ENCODE results near the gene XRN1.

XRN1 gene

GRCh38 chr3:142332390-142332789 lies 115.4 kb downstream of the XRN1 start:
- TF ChIP-seq TAF1 (IDR thresholded peaks at IDR 0.05; ENCODE audit: low read depth) (no peak), CEBPB (IDR thresholded peaks at IDR 0.05) (no peak), EP300 (IDR thresholded peaks at IDR 0.05; ENCODE audit: borderline replicate concordance) (no peak), MAX (IDR thresholded peaks at IDR 0.05) (no peak), USF1 (IDR thresholded peaks at IDR 0.05) (no peak), CREB1 (IDR thresholded peaks at IDR 0.05; ENCODE audit: low read depth) (no peak), EGR1 (IDR thresholded peaks at IDR 0.05) (no peak), RAD21 (IDR thresholded peaks at IDR 0.05; ENCODE audit: low read depth) (no peak), ZBTB7A (IDR thresholded peaks at IDR 0.05; ENCODE audit: low read depth) (no peak), YY1 (IDR thresholded peaks at IDR 0.05; ENCODE audit: low read depth) (no peak), REST (IDR thresholded peaks at IDR 0.05; ENCODE audit: low read depth) (no peak), FOXM1 (IDR thresholded peaks at IDR 0.05; ENCODE audit: borderline replicate concordance, low read depth) (no peak), NFIC (IDR thresholded peaks at IDR 0.05) (no peak), TCF12 (IDR thresholded peaks at IDR 0.05; ENCODE audit: low read depth) (no peak), TEAD4 (IDR thresholded peaks at IDR 0.05) (no peak)

GRCh38 chr3:142319912-142320311 lies 127.9 kb downstream of the XRN1 start:
- TF ChIP-seq CREB1 (IDR thresholded peaks at IDR 0.05; ENCODE audit: low read depth) (no peak), ZBTB7A (IDR thresholded peaks at IDR 0.05; ENCODE audit: low read depth) (no peak), CEBPB (IDR thresholded peaks at IDR 0.05) (no peak), FOXM1 (IDR thresholded peaks at IDR 0.05; ENCODE audit: borderline replicate concordance, low read depth) (no peak), USF1 (IDR thresholded peaks at IDR 0.05) (no peak), NFIC (IDR thresholded peaks at IDR 0.05) (no peak), TAF1 (IDR thresholded peaks at IDR 0.05; ENCODE audit: low read depth) (no peak), EP300 (IDR thresholded peaks at IDR 0.05; ENCODE audit: borderline replicate concordance) (no peak), REST (IDR thresholded peaks at IDR 0.05; ENCODE audit: low read depth) (no peak), TCF12 (IDR thresholded peaks at IDR 0.05; ENCODE audit: low read depth) (no peak), MAX (IDR thresholded peaks at IDR 0.05) (no peak), RAD21 (IDR thresholded peaks at IDR 0.05; ENCODE audit: low read depth) (no peak), TEAD4 (IDR thresholded peaks at IDR 0.05) (no peak), YY1 (IDR thresholded peaks at IDR 0.05; ENCODE audit: low read depth) (no peak), EGR1 (IDR thresholded peaks at IDR 0.05) (no peak)

- TF ChIP-seq TAF1 (IDR thresholded peaks at IDR 0.05; ENCODE audit: low read depth): no peak
- no peak for TF ChIP-seq CREB1 (IDR thresholded peaks at IDR 0.05; ENCODE audit: low read depth)
- no peak for TF ChIP-seq YY1 (IDR thresholded peaks at IDR 0.05; ENCODE audit: low read depth)
- no peak for TF ChIP-seq TCF12 (IDR thresholded peaks at IDR 0.05; ENCODE audit: low read depth)
- TF ChIP-seq CEBPB (IDR thresholded peaks at IDR 0.05): no peak
- TF ChIP-seq EP300 (IDR thresholded peaks at IDR 0.05; ENCODE audit: borderline replicate concordance): no peak
- no peak for TF ChIP-seq FOXM1 (IDR thresholded peaks at IDR 0.05; ENCODE audit: borderline replicate concordance, low read depth)
- no peak for TF ChIP-seq REST (IDR thresholded peaks at IDR 0.05; ENCODE audit: low read depth)
- no peak for TF ChIP-seq RAD21 (IDR thresholded peaks at IDR 0.05; ENCODE audit: low read depth)
- TF ChIP-seq NFIC (IDR thresholded peaks at IDR 0.05): no peak
- TF ChIP-seq EGR1 (IDR thresholded peaks at IDR 0.05): no peak
- no peak for TF ChIP-seq ZBTB7A (IDR thresholded peaks at IDR 0.05; ENCODE audit: low read depth)
- TF ChIP-seq MAX (IDR thresholded peaks at IDR 0.05): no peak
- TF ChIP-seq USF1 (IDR thresholded peaks at IDR 0.05): no peak
- TF ChIP-seq TEAD4 (IDR thresholded peaks at IDR 0.05): no peak
Observed at GRCh38 chr3:142319094-142319493, 128.7 kb downstream of the XRN1 start.

Data from Ishikawa (cell line).